ENCODE measurements around the gene METAP1D.

DNA sequence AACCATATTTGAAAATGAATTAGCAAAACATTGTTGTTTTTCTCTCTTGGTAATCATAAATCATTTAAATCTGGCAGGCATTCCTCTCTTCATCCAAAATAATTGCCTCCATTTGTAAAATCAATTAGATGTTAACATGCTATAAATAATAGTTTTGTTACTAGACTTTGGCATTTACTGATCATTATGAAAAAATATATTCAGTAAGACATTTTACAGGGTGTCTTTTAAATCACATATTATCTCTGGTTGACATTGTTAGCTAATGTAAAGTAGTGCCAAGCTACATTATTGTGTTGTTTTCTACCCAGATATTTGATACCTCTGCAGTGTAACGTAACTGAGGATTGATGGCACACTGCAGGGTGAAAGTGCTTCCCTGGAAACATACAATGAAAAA, 53.7 kb downstream of the METAP1D start:
- TF ChIP-seq, protein P1, sequence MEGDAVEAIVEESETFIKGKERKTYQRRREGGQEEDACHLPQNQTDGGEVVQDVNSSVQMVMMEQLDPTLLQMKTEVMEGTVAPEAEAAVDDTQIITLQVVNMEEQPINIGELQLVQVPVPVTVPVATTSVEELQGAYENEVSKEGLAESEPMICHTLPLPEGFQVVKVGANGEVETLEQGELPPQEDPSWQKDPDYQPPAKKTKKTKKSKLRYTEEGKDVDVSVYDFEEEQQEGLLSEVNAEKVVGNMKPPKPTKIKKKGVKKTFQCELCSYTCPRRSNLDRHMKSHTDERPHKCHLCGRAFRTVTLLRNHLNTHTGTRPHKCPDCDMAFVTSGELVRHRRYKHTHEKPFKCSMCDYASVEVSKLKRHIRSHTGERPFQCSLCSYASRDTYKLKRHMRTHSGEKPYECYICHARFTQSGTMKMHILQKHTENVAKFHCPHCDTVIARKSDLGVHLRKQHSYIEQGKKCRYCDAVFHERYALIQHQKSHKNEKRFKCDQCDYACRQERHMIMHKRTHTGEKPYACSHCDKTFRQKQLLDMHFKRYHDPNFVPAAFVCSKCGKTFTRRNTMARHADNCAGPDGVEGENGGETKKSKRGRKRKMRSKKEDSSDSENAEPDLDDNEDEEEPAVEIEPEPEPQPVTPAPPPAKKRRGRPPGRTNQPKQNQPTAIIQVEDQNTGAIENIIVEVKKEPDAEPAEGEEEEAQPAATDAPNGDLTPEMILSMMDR (IDR thresholded peaks at IDR 0.05) = no peak
- no peak for TF ChIP-seq POLR2A (IDR thresholded peaks at IDR 0.05)
